HepG2 (cell line): ENCODE results near the gene LRRC8C. TPM values are rescaled to one million over a fixed set of nuclear protein-coding genes. Genes with fewer than 3 reads are reported as not detected.

ENCODE experiments used
- ATAC-seq: fragments of 200-7000 bp; cut with Tn5 transposase; 3 replicates; pipeline ENCODE4 v1.9.1; 2020; ENCODE audit warnings: mild to moderate bottlenecking, moderate library complexity
- BruUV-seq: library from RNA; stranded (reverse); fragments of 400-500 nt; replicated peaks from 2 replicates; lab custom pipeline; 2021; lab: Mats Ljungman, UMichigan
- CTCF ChIA-PET: fragments of 300-600 bp; formaldehyde crosslinking; extraction: SDS; loops from one replicate; lab custom pipeline; 2021; ENCODE audit warnings: low total read pairs, inconsistent platforms, low intra/inter-chr PET ratio; lab: Yijun Ruan, JAX
- POLR2A ChIA-PET: fragments of 350-600 bp; sonication (Branson Sonifier 250); formaldehyde crosslinking; loops from one replicate; lab custom pipeline; 2020; ENCODE audit warnings: antibody characterized with exemption, inconsistent platforms; lab: Yijun Ruan, JAX
- DNase-seq: peaks from one replicate; pipeline ENCODE4 v3.0.0-alpha.2; 2015; ENCODE audit warnings: low spot score
- FAIRE-seq: peaks from 3 replicates; lab custom pipeline; 2011; peaks lifted over from hg19 to GRCh38; lab: Jason Lieb, UNC
- H2AFZ ChIP-seq: one replicate; pipeline ENCODE4 v1.6.1; 2011; ENCODE audit warnings: low read length, inconsistent platforms
- H3K27ac ChIP-seq: fragments of 300-600 bp; 3 replicates; pipeline ENCODE4 v1.8.0; 2011; ENCODE audit warnings: mixed run types, mild to moderate bottlenecking, mixed read lengths, low read length, inconsistent platforms; ENCODE audit not compliant: insufficient read depth; ENCODE audit errors: extremely low read length
- H3K27me3 ChIP-seq, 2 experiments: fragments of 200-600 bp in 1 of 2; 2 replicates in 1 of 2; 3 replicates in 1 of 2; pipeline versions ENCODE4 v1.6.0 to v1.8.0; 2011; ENCODE audit warnings: low read length in 2 of 2, mild to moderate bottlenecking in 2 of 2, moderate library complexity in 2 of 2, inconsistent platforms in 1 of 2; ENCODE audit not compliant: insufficient read depth in 2 of 2, control insufficient read depth in 1 of 2
- H3K36me3 ChIP-seq, 2 experiments: fragments of 200-600 bp in 1 of 2; replicated peaks in 1 of 2; 2 replicates in 1 of 2; 3 replicates in 1 of 2; pipeline versions ENCODE4 v1.5.1 to v1.8.0; 2011; ENCODE audit warnings: low read length in 2 of 2, inconsistent platforms in 1 of 2; ENCODE audit not compliant: insufficient read depth in 2 of 2, control insufficient read depth in 1 of 2
- H3K4me1 ChIP-seq: 2 replicates; pipeline ENCODE4 v1.5.1; 2012; ENCODE audit warnings: low read length, inconsistent platforms; ENCODE audit not compliant: insufficient read depth
- H3K4me2 ChIP-seq: 2 replicates; pipeline ENCODE4 v1.6.0; 2011; ENCODE audit warnings: low read depth, low read length, inconsistent platforms
- H3K4me3 ChIP-seq, 3 experiments: fragments of 200-600 bp in 1 of 3; sonication (generic), shearing (Covaris generic) in 1 of 3; replicated peaks in 1 of 3; 2 replicates each; pipeline ENCODE4 v1.5.1; 2011 to 2016; ENCODE audit warnings: low read length in 3 of 3, inconsistent platforms in 2 of 3, low read depth in 2 of 3, mild to moderate bottlenecking in 2 of 3, control low read depth in 1 of 3, mixed read lengths in 1 of 3; ENCODE audit not compliant: insufficient read depth in 1 of 3
- H3K79me2 ChIP-seq: one replicate; pipeline ENCODE4 v1.6.1; 2011; ENCODE audit warnings: low read length, inconsistent platforms; ENCODE audit not compliant: insufficient read depth
- H3K9ac ChIP-seq: 2 replicates; pipeline ENCODE4 v1.6.0; 2011; ENCODE audit warnings: mild to moderate bottlenecking, low read depth, low read length, inconsistent platforms; ENCODE audit not compliant: insufficient read depth
- H3K9me3 ChIP-seq: 2 replicates; pipeline ENCODE4 v1.5.1; 2012; ENCODE audit warnings: mild to moderate bottlenecking, low read length
- H4K20me1 ChIP-seq: 2 replicates; pipeline ENCODE4 v1.6.0; 2011; ENCODE audit warnings: inconsistent platforms, mild to moderate bottlenecking, low read length, moderate library complexity; ENCODE audit not compliant: insufficient read depth
- ARID3A ChIP-seq: IDR thresholded peaks from 2 replicates; pipeline ENCODE4 v1.6.1; 2012; ENCODE audit warnings: low read depth, low read length, improper control_type of control experiment
- EED ChIP-seq: sonication (generic); formaldehyde crosslinking; IDR thresholded peaks from 2 replicates; pipeline ENCODE4 v1.5.0; 2020; ENCODE audit warnings: mild to moderate bottlenecking, missing genetic modification reagents
- GPN1 ChIP-seq: sonication (generic); formaldehyde crosslinking; IDR thresholded peaks from 2 replicates; pipeline ENCODE4 v1.5.1; 2020; ENCODE audit warnings: missing genetic modification reagents, borderline replicate concordance
- JARID2 ChIP-seq: sonication (generic); formaldehyde crosslinking; IDR thresholded peaks from 2 replicates; pipeline ENCODE4 v1.8.1; 2023; ENCODE audit warnings: missing genetic modification reagents, inconsistent platforms; ENCODE audit not compliant: insufficient replicate concordance
- MTA3 ChIP-seq: sonication (generic); formaldehyde crosslinking; IDR thresholded peaks from 2 replicates; pipeline ENCODE4 v1.4.0; 2020; ENCODE audit warnings: missing genetic modification reagents
- RARA ChIP-seq: IDR thresholded peaks from 2 replicates; pipeline ENCODE4 v1.6.1; 2016; ENCODE audit warnings: missing genetic modification reagents, missing compliant biosample characterization
- RFX1 ChIP-seq: fragments of 450-650 bp; IDR thresholded peaks from 2 replicates; pipeline ENCODE4 v1.6.1; 2017
- SIN3B ChIP-seq: fragments of 150-350 bp; IDR thresholded peaks from 2 replicates; pipeline ENCODE4 v1.6.1; 2014; ENCODE audit warnings: low read length
- TARDBP ChIP-seq: sonication (generic); formaldehyde crosslinking; IDR thresholded peaks from 2 replicates; pipeline ENCODE4 v1.8.0; 2022; ENCODE audit warnings: mild to moderate bottlenecking, missing genetic modification reagents
- XBP1 ChIP-seq: sonication (generic); formaldehyde crosslinking; IDR thresholded peaks from 2 replicates; pipeline ENCODE4 v1.5.0; 2020; ENCODE audit warnings: missing genetic modification reagents
- ZBTB44 ChIP-seq: sonication (generic); formaldehyde crosslinking; IDR thresholded peaks from 2 replicates; pipeline ENCODE4 v1.4.0; 2020; ENCODE audit warnings: missing genetic modification reagents
- ZFP90 ChIP-seq: sonication (generic); formaldehyde crosslinking; IDR thresholded peaks from 2 replicates; pipeline ENCODE4 v1.8.0; 2022; ENCODE audit warnings: missing genetic modification reagents, mild to moderate bottlenecking, inconsistent platforms, borderline replicate concordance
- ZNF207 ChIP-seq: fragments of 450-650 bp; IDR thresholded peaks from 2 replicates; pipeline ENCODE4 v1.6.1; 2016; ENCODE audit warnings: antibody characterized with exemption, borderline replicate concordance
- ZNF652 ChIP-seq: IDR thresholded peaks from 2 replicates; pipeline ENCODE4 v1.6.1; 2016; ENCODE audit warnings: low read depth, borderline replicate concordance
- ZNF749 ChIP-seq: sonication (generic); formaldehyde crosslinking; IDR thresholded peaks from 2 replicates; pipeline ENCODE4 v1.8.0; 2022; ENCODE audit warnings: mild to moderate bottlenecking, missing genetic modification reagents, moderate library complexity, borderline replicate concordance
- ZNF75D ChIP-seq: sonication (generic); formaldehyde crosslinking; IDR thresholded peaks from 2 replicates; pipeline ENCODE4 v1.8.1; 2023; ENCODE audit warnings: missing genetic modification reagents, mild to moderate bottlenecking, borderline replicate concordance
- ZNF768 ChIP-seq: sonication (generic); formaldehyde crosslinking; IDR thresholded peaks from 2 replicates; pipeline ENCODE4 v1.4.0; 2020; ENCODE audit warnings: missing genetic modification reagents
- ZNF879 ChIP-seq: sonication (generic); formaldehyde crosslinking; IDR thresholded peaks from 2 replicates; pipeline ENCODE4 v1.8.1; 2023; ENCODE audit warnings: missing genetic modification reagents
- ZSCAN21 ChIP-seq: sonication (generic); formaldehyde crosslinking; IDR thresholded peaks from 2 replicates; pipeline ENCODE4 v1.8.0; 2022; ENCODE audit warnings: mild to moderate bottlenecking, missing genetic modification reagents, moderate library complexity, borderline replicate concordance
- WGBS: methylation state at CpG from one replicate; pipeline ENCODE4 v1.1.6; 2017; ENCODE audit warnings: low lambda C conversion rate; 5-methylcytosine and 5-hydroxymethylcytosine counted together
- in situ Hi-C: cut with HindIII; loops from 2 replicates; pipeline ENCODE4 v1.10.0; 2017; ENCODE audit warnings: low pct_unique_long_range_greater_than_20kb; ENCODE audit not compliant: extremely low pct_ligation_motif_present
- intact Hi-C: fragments of 100-400 bp; cut with micrococcal nuclease; formaldehyde crosslinking; loops from one replicate; pipeline ENCODE4 v1.10.0; 2022; ENCODE audit not compliant: unreplicated experiment
- polyA plus RNA-seq, 8 experiments: library from polyadenylated mRNA; depleted of rRNA in 3 of 8; stranded (reverse) in 7 of 8; unstranded in 1 of 8; fragments of >200 nt; fragmentation: Illumina TruSeq in 4 of 8; extraction: Trizol in 4 of 8; gene quantifications; 2 replicates each; pipeline versions ENCODE4 v1.2.1 to v1.2.3, GENCODE V29; 2011 to 2016; ENCODE audit warnings: low read depth in 4 of 8, missing spikeins in 1 of 8, mixed read lengths in 1 of 8; ENCODE audit not compliant: insufficient read depth in 1 of 8
- total RNA-seq, 5 experiments: library from RNA; depleted of rRNA; stranded (reverse); fragments of >200 nt; fragmentation: Illumina TruSeq; extraction: Trizol; gene quantifications; 2 replicates each; pipeline ENCODE4 v1.2.3, GENCODE V29; 2016; ENCODE audit warnings: low read depth in 1 of 5
- TF ChIP-seq, protein P1 (sequence below): sonication (generic); formaldehyde crosslinking; IDR thresholded peaks from 2 replicates; pipeline ENCODE4 v1.5.0; 2020; ENCODE audit warnings: mild to moderate bottlenecking, missing genetic modification reagents

Gene LRRC8C
- total and polyA plus RNA-seq, 2 of the 13 experiments (the other 11 are each of a cell fraction or from before 2014, with no cell fraction given) = 0.22 to 0.32 TPM

GRCh38 chr1:89692601-89693521 is 59.9 kb downstream of the LRRC8C start:
- in situ Hi-C loops = no loop called here
- H3K36me3 ChIP-seq = no peaks in the 10 kb centered on the region
- no peaks in the 10 kb centered on the region for H4K20me1 ChIP-seq
- BruUV-seq = no TSS peak
- no peak overlapping the region for H3K4me3 ChIP-seq
- H3K9me3 ChIP-seq = no peaks in the 10 kb centered on the region
- ATAC-seq = no peak
- H2AFZ ChIP-seq = no peak overlapping the region
- ChIA-PET POLR2A (no interaction called here), CTCF (no interaction called here)
- no peaks in the 10 kb centered on the region for H3K27me3 ChIP-seq
- intact Hi-C loops = no loop called here
- H3K79me2 ChIP-seq = no peaks in the 10 kb centered on the region
- no peak overlapping the region for H3K9ac ChIP-seq
- H3K27ac ChIP-seq = no peak overlapping the region
- no peaks in the 10 kb centered on the region for H3K4me1 ChIP-seq
- TF ChIP-seq ZNF75D (CRISPR knock-in tag) (no peak), ZNF652 (no peak), ZSCAN21 (CRISPR knock-in tag) (no peak), XBP1 (CRISPR knock-in tag) (no peak), ZNF749 (CRISPR knock-in tag) (no peak), ZNF879 (no peak), ZNF768 (no peak), ARID3A (no peak), RFX1 (no peak), EED (no peak), ZFP90 (CRISPR knock-in tag) (no peak), TARDBP (CRISPR knock-in tag) (no peak), GPN1 (CRISPR knock-in tag) (no peak), ZBTB44 (CRISPR knock-in tag) (no peak), ZNF207 (no peak), JARID2 (CRISPR knock-in tag) (no peak), SIN3B (no peak), RARA (CRISPR knock-in tag) (no peak), MTA3 (CRISPR knock-in tag) (no peak)
- TF ChIP-seq, protein P1, sequence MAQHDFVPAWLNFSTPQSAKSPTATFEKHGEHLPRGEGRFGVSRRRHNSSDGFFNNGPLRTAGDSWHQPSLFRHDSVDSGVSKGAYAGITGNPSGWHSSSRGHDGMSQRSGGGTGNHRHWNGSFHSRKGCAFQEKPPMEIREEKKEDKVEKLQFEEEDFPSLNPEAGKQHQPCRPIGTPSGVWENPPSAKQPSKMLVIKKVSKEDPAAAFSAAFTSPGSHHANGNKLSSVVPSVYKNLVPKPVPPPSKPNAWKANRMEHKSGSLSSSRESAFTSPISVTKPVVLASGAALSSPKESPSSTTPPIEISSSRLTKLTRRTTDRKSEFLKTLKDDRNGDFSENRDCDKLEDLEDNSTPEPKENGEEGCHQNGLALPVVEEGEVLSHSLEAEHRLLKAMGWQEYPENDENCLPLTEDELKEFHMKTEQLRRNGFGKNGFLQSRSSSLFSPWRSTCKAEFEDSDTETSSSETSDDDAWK = no peak
- no peak for FAIRE-seq
- H3K4me2 ChIP-seq = no peak overlapping the region
- no peak for DNase-seq
- WGBS = 31% methylated on average over 4 of the region's 4 CpGs
